ENCODE measurements around the gene YY1AP1. TPM values are rescaled to one million over a fixed set of nuclear protein-coding genes. Genes with fewer than 3 reads are reported as not detected.
"Not testable (repeated sequence)": the region's sequence is repeated elsewhere in the genome, so short reads cannot be mapped to it uniquely, and the experiment has no call there.

Gene YY1AP1
- total RNA-seq, 5 donors from 2014 or later (not counting 1 experiment from before 2014, with no cell fraction given): 75.8 to 88.3 (median 85.0) TPM

- DNase-seq: no peak
- H3K36me3 Mint-ChIP-seq: peaks cover 13% of the 10 kb centered on the region
- CTCF ChIA-PET: interaction anchor here (0.6 to 0.7 kb wide), 2 partner anchors 16 to 335 kb away, joined by 3 read pairs; no protein-coding TSS in a partner anchor
- 100% methylated on average over 3 of the region's 5 CpGs for WGBS (ENCODE audit: insufficient coverage)
- Histone ChIP-seq H3K4me1 (ENCODE audit: control insufficient read depth in 1 of 2, extremely low read depth in 1 of 2, insufficient read depth in 2 of 2, low read length in 2 of 2) (no peaks in the 10 kb centered on the region), H3K4me3 (ENCODE audit: control insufficient read depth in 1 of 2, extremely low read depth in 1 of 2, low read length in 1 of 2) (no peak overlapping the region), H3K27me3 (replicated peaks in 1 of 2; ENCODE audit: control insufficient read depth in 2 of 2, extremely low read depth in 1 of 2, insufficient read depth in 2 of 2, low read length in 1 of 2) (no peaks in the 10 kb centered on the region), H3K36me3 (ENCODE audit: control insufficient read depth in 2 of 2, extremely low read depth in 1 of 2, insufficient read depth in 1 of 2, low read length in 1 of 2) (peaks cover 0 to 20% of the 10 kb centered on the region in 2 donors), H3K27ac (ENCODE audit: low read length) (no peak overlapping the region), H3K9me3 (no peaks in the 10 kb centered on the region)
- H3K4me3 Mint-ChIP-seq: no peak overlapping the region
- H3K4me1 Mint-ChIP-seq: peaks cover 0 to 15% (median 8%) of the 10 kb centered on the region in 3 donors
- H3K27ac Mint-ChIP-seq: no peak overlapping the region
- no peaks in the 10 kb centered on the region for H3K27me3 Mint-ChIP-seq
- no peak for ATAC-seq (replicated peaks in 1 of 4)
- POLR2A ChIA-PET: interaction anchor here in 1 of 2 donors (0.6 kb wide), 1 partner anchor 312 kb away, joined by 6 read pairs; no protein-coding TSS in a partner anchor
- no peaks in the 10 kb centered on the region for H3K9me3 Mint-ChIP-seq
Observed at GRCh38 chr1:155715777-155716176, 27.2 kb upstream of the YY1AP1 start.

- peaks cover 0 to 15% (median 8%) of the 10 kb centered on the region in 3 donors for H3K4me1 Mint-ChIP-seq
- not testable (repeated sequence) for DNase-seq
- peaks cover 15% of the 10 kb centered on the region for H3K36me3 Mint-ChIP-seq
Observed at GRCh38 chr1:155715056-155715455, 26.5 kb upstream of the YY1AP1 start.

GRCh38 chr1:155713075-155713474 is 24.5 kb upstream of the YY1AP1 start:
- POLR2A ChIA-PET: no interaction called here
- H3K36me3 ChIP-seq (ENCODE audit: control insufficient read depth in 2 of 2, extremely low read depth in 1 of 2, insufficient read depth in 1 of 2, low read length in 1 of 2): peaks cover 0 to 18% of the 10 kb centered on the region in 2 donors
- H3K4me3 Mint-ChIP-seq: no peak overlapping the region
- WGBS (ENCODE audit: insufficient coverage): no CpG with 5 or more reads among the region's 2 CpGs
- H3K4me1 ChIP-seq (ENCODE audit: control insufficient read depth in 1 of 2, extremely low read depth in 1 of 2, insufficient read depth in 2 of 2, low read length in 2 of 2): no peaks in the 10 kb centered on the region
- H3K27ac Mint-ChIP-seq: no peak overlapping the region
- no peaks in the 10 kb centered on the region for H3K27me3 ChIP-seq (replicated peaks in 1 of 2; ENCODE audit: control insufficient read depth in 2 of 2, extremely low read depth in 1 of 2, insufficient read depth in 2 of 2, low read length in 1 of 2)
- no peak overlapping the region for H3K27ac ChIP-seq (ENCODE audit: low read length)
- CTCF ChIA-PET: no interaction called here
- H3K36me3 Mint-ChIP-seq: peaks cover 15% of the 10 kb centered on the region
- peaks cover 1 to 19% (median 8%) of the 10 kb centered on the region in 3 donors for H3K4me1 Mint-ChIP-seq
- no peak for DNase-seq
- no peak overlapping the region for H3K4me3 ChIP-seq (ENCODE audit: control insufficient read depth in 1 of 2, extremely low read depth in 1 of 2, low read length in 1 of 2)
- H3K9me3 ChIP-seq: no peaks in the 10 kb centered on the region
- H3K9me3 Mint-ChIP-seq: no peaks in the 10 kb centered on the region
- no peak for ATAC-seq (replicated peaks in 1 of 4)
- no peaks in the 10 kb centered on the region for H3K27me3 Mint-ChIP-seq

More at GRCh38 chr1:155715056-155715455, 26.5 kb upstream of the YY1AP1 start:
- peaks cover 0 to 20% of the 10 kb centered on the region in 2 donors for H3K36me3 ChIP-seq (ENCODE audit: control insufficient read depth in 2 of 2, extremely low read depth in 1 of 2, insufficient read depth in 1 of 2, low read length in 1 of 2)
- H3K4me3 ChIP-seq (ENCODE audit: control insufficient read depth in 1 of 2, extremely low read depth in 1 of 2, low read length in 1 of 2); H3K27me3 ChIP-seq (replicated peaks in 1 of 2; ENCODE audit: control insufficient read depth in 2 of 2, extremely low read depth in 1 of 2, insufficient read depth in 2 of 2, low read length in 1 of 2); H3K9me3 ChIP-seq; ATAC-seq (replicated peaks in 1 of 4); H3K4me1 ChIP-seq (ENCODE audit: control insufficient read depth in 1 of 2, extremely low read depth in 1 of 2, insufficient read depth in 2 of 2, low read length in 2 of 2); H3K9me3 Mint-ChIP-seq; H3K27ac ChIP-seq (ENCODE audit: low read length); H3K4me3 Mint-ChIP-seq; H3K27ac Mint-ChIP-seq; H3K27me3 Mint-ChIP-seq: not testable (repeated sequence)
- 100% methylated on average over 2 of the region's 3 CpGs for WGBS (ENCODE audit: insufficient coverage)
- ChIA-PET CTCF (interaction anchor here (0.6 to 0.7 kb wide), 2 partner anchors 16 to 334 kb away, joined by 3 read pairs; no protein-coding TSS in a partner anchor), POLR2A (interaction anchor here (0.6 kb wide), 2 partner anchors 161 to 312 kb away, joined by 4 to 6 read pairs; no protein-coding TSS in a partner anchor)

GRCh38 chr1:155712636-155713035 is 24.1 kb upstream of the YY1AP1 start:
- H3K27me3 ChIP-seq (replicated peaks in 1 of 2; ENCODE audit: control insufficient read depth in 2 of 2, extremely low read depth in 1 of 2, insufficient read depth in 2 of 2, low read length in 1 of 2); ATAC-seq (replicated peaks in 1 of 4); CTCF ChIA-PET; H3K4me3 Mint-ChIP-seq; H3K4me1 ChIP-seq (ENCODE audit: control insufficient read depth in 1 of 2, extremely low read depth in 1 of 2, insufficient read depth in 2 of 2, low read length in 2 of 2); H3K9me3 ChIP-seq; H3K4me3 ChIP-seq (ENCODE audit: control insufficient read depth in 1 of 2, extremely low read depth in 1 of 2, low read length in 1 of 2); H3K9me3 Mint-ChIP-seq; POLR2A ChIA-PET; H3K27ac ChIP-seq (ENCODE audit: low read length); H3K27me3 Mint-ChIP-seq: not testable (repeated sequence)
- peak in 1 of 35 experiments; percentile 4 for DNase-seq
- WGBS (ENCODE audit: insufficient coverage): 100% methylated on average over 1 of the region's 3 CpGs
- H3K4me1 Mint-ChIP-seq: peaks cover 5 to 21% (median 11%) of the 10 kb centered on the region in 3 donors
- peaks cover 15% of the 10 kb centered on the region for H3K36me3 Mint-ChIP-seq
- peaks cover 0 to 18% of the 10 kb centered on the region in 2 donors for H3K36me3 ChIP-seq (ENCODE audit: control insufficient read depth in 2 of 2, extremely low read depth in 1 of 2, insufficient read depth in 1 of 2, low read length in 1 of 2)
- peak overlapping the region in 1 of 2 donors; percentile 11 for H3K27ac Mint-ChIP-seq

GRCh38 chr1:155711457-155711856 is 22.9 kb upstream of the YY1AP1 start:
- not testable (repeated sequence) for ATAC-seq (replicated peaks in 1 of 4); H3K27ac Mint-ChIP-seq; H3K4me3 Mint-ChIP-seq; DNase-seq; H3K27ac ChIP-seq (ENCODE audit: low read length); H3K9me3 Mint-ChIP-seq; H3K4me3 ChIP-seq (ENCODE audit: control insufficient read depth in 1 of 2, extremely low read depth in 1 of 2, low read length in 1 of 2); H3K27me3 Mint-ChIP-seq; H3K27me3 ChIP-seq (replicated peaks in 1 of 2; ENCODE audit: control insufficient read depth in 2 of 2, extremely low read depth in 1 of 2, insufficient read depth in 2 of 2, low read length in 1 of 2); H3K9me3 ChIP-seq; H3K4me1 ChIP-seq (ENCODE audit: control insufficient read depth in 1 of 2, extremely low read depth in 1 of 2, insufficient read depth in 2 of 2, low read length in 2 of 2)
- peaks cover 15% of the 10 kb centered on the region for H3K36me3 Mint-ChIP-seq
- POLR2A ChIA-PET: interaction anchor here in 1 of 2 donors (0.7 kb wide), 1 partner anchor 30 kb away, joined by 3 read pairs; no protein-coding TSS in a partner anchor
- H3K4me1 Mint-ChIP-seq: peaks cover 8 to 16% (median 9%) of the 10 kb centered on the region in 3 donors
- CTCF ChIA-PET: interaction anchor here in 1 of 2 donors (0.7 kb wide), 1 partner anchor 620 kb away, joined by 5 read pairs; no protein-coding TSS in a partner anchor
- peaks cover 0 to 18% of the 10 kb centered on the region in 2 donors for H3K36me3 ChIP-seq (ENCODE audit: control insufficient read depth in 2 of 2, extremely low read depth in 1 of 2, insufficient read depth in 1 of 2, low read length in 1 of 2)
- no CpG with 5 or more reads among the region's 3 CpGs for WGBS (ENCODE audit: insufficient coverage)

- no peak for ATAC-seq (replicated peaks in 1 of 4)
- POLR2A ChIA-PET: interaction anchor here (0.6 to 0.7 kb wide), 2 partner anchors 397 to 439 kb away, joined by 5 to 6 read pairs; no protein-coding TSS in a partner anchor
- no peak overlapping the region for H3K27ac Mint-ChIP-seq
- H3K4me3 Mint-ChIP-seq: no peak overlapping the region
- Histone ChIP-seq H3K9me3 (no peaks in the 10 kb centered on the region), H3K4me3 (ENCODE audit: control insufficient read depth in 1 of 2, extremely low read depth in 1 of 2, low read length in 1 of 2) (no peak overlapping the region), H3K36me3 (ENCODE audit: control insufficient read depth in 2 of 2, extremely low read depth in 1 of 2, insufficient read depth in 1 of 2, low read length in 1 of 2) (peaks cover 0 to 15% of the 10 kb centered on the region in 2 donors), H3K4me1 (ENCODE audit: control insufficient read depth in 1 of 2, extremely low read depth in 1 of 2, insufficient read depth in 2 of 2, low read length in 2 of 2) (peaks cover 0 to 3% of the 10 kb centered on the region in 2 experiments), H3K27me3 (replicated peaks in 1 of 2; ENCODE audit: control insufficient read depth in 2 of 2, extremely low read depth in 1 of 2, insufficient read depth in 2 of 2, low read length in 1 of 2) (no peaks in the 10 kb centered on the region), H3K27ac (ENCODE audit: low read length) (no peak overlapping the region)
- H3K9me3 Mint-ChIP-seq: no peaks in the 10 kb centered on the region
- CTCF ChIA-PET: interaction anchor here in 1 of 2 donors (0.6 kb wide), 1 partner anchor 301 kb away, joined by 3 read pairs; no protein-coding TSS in a partner anchor
- peaks cover 15 to 21% (median 21%) of the 10 kb centered on the region in 3 donors for H3K4me1 Mint-ChIP-seq
- 100% methylated on average over 1 of the region's 3 CpGs for WGBS (ENCODE audit: insufficient coverage)
- no peaks in the 10 kb centered on the region for H3K27me3 Mint-ChIP-seq
- no peak for DNase-seq
- peaks cover 12% of the 10 kb centered on the region for H3K36me3 Mint-ChIP-seq
Observed at GRCh38 chr1:155709391-155709790, 20.8 kb upstream of the YY1AP1 start.

Data from T-cell (primary cell).